GM03348 (cell line): ENCODE measurements around the gene SPRN.
"Not testable (repeated sequence)": the region's sequence is repeated elsewhere in the genome, so short reads cannot be mapped to it uniquely, and the experiment has no call there.

ENCODE experiments used
- DNase-seq: peaks from one replicate; pipeline ENCODE4 v3.0.0; 2012; ENCODE audit warnings: low spot score

Gene SPRN

GRCh38 chr10:133439517-133440461 is 15.4 kb upstream of the SPRN start:
- DNase-seq = peak; percentile 3

- peak; percentile 34 for DNase-seq
Observed at GRCh38 chr10:133438711-133439273, 14.4 kb upstream of the SPRN start.

GRCh38 chr10:133432789-133433188 is 8.4 kb upstream of the SPRN start:
- not testable (repeated sequence) for DNase-seq

GRCh38 chr10:133431888-133432613 is 7.6 kb upstream of the SPRN start:
- DNase-seq = not testable (repeated sequence)

- not testable (repeated sequence) for DNase-seq
Observed at GRCh38 chr10:133429571-133429970, 5.1 kb upstream of the SPRN start.

GRCh38 chr10:133424102-133424501 is 323 bp downstream of the SPRN start:
- DNase-seq = not testable (repeated sequence)

- DNase-seq = peak; percentile 49
Observed at GRCh38 chr10:133422807-133423771, 1.3 kb downstream of the SPRN start.

GRCh38 chr10:133422223-133422806 is 2.1 kb downstream of the SPRN start:
- DNase-seq = no peak

- DNase-seq = no peak
Observed at GRCh38 chr10:133421336-133422222, 2.8 kb downstream of the SPRN start.

GRCh38 chr10:133420579-133420978 is 3.8 kb downstream of the SPRN start:
- no peak for DNase-seq

- DNase-seq = no peak
Observed at GRCh38 chr10:133420028-133420427, 4.4 kb downstream of the SPRN start.

GRCh38 chr10:133419211-133419950 is 5.0 kb downstream of the SPRN start:
- no peak for DNase-seq

GRCh38 chr10:133418289-133418993 is 6.0 kb downstream of the SPRN start:
- DNase-seq = no peak

- DNase-seq = no peak
Observed at GRCh38 chr10:133415752-133416151, 8.7 kb downstream of the SPRN start.

- not testable (repeated sequence) for DNase-seq
Observed at GRCh38 chr10:133414401-133414800, 10.0 kb downstream of the SPRN start.

- no peak for DNase-seq
Observed at GRCh38 chr10:133412381-133412711, 12.1 kb downstream of the SPRN start.

- DNase-seq = no peak
Observed at GRCh38 chr10:133411523-133412380, 12.7 kb downstream of the SPRN start.
